Measurements from ENCODE around the gene MPRIP. TPM values are rescaled to one million over a fixed set of nuclear protein-coding genes. Genes with fewer than 3 reads are reported as not detected.

Gene MPRIP
- total RNA-seq, 2 donors from 2014 or later = 84.3 to 258 TPM

DNA sequence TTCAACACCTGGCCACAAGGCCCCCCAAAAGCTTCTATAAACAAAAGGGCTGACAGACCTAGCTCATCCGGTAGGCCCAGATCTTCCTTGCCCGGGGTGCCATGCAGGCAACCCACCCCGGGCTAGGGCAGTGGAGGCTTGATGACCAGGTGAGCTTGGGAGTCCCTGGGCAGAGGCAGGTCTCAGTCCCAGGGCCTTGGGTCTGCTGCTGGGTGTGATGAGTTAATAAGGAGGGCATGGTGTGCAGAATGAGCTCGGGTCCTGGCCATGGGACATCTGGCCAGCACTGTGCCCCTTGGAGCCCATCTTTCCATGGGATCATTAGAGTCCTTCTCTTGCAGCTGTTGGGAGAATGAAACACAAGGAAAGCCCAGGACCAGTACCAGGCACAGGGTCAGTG, 20.2 kb upstream of the MPRIP start:
- Histone ChIP-seq H3K27ac (no peak overlapping the region), H3K9me3 (no peaks in the 10 kb centered on the region), H3K36me3 (no peaks in the 10 kb centered on the region), H3K4me3 (no peak overlapping the region), H3K27me3 (replicated peaks; ENCODE audit: insufficient read depth) (no peaks in the 10 kb centered on the region), H3K4me1 (replicated peaks) (peaks cover 7% of the 10 kb centered on the region)
- WGBS = 80% methylated on average over 4 of the region's 4 CpGs
- no peak for DNase-seq (ENCODE audit: low spot score)
- intact Hi-C loops (cut with DNase I) = no loop called here
- TF ChIP-seq, protein P1, sequence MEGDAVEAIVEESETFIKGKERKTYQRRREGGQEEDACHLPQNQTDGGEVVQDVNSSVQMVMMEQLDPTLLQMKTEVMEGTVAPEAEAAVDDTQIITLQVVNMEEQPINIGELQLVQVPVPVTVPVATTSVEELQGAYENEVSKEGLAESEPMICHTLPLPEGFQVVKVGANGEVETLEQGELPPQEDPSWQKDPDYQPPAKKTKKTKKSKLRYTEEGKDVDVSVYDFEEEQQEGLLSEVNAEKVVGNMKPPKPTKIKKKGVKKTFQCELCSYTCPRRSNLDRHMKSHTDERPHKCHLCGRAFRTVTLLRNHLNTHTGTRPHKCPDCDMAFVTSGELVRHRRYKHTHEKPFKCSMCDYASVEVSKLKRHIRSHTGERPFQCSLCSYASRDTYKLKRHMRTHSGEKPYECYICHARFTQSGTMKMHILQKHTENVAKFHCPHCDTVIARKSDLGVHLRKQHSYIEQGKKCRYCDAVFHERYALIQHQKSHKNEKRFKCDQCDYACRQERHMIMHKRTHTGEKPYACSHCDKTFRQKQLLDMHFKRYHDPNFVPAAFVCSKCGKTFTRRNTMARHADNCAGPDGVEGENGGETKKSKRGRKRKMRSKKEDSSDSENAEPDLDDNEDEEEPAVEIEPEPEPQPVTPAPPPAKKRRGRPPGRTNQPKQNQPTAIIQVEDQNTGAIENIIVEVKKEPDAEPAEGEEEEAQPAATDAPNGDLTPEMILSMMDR (IDR thresholded peaks at IDR 0.05) = no peak
- TF ChIP-seq POLR2AphosphoS5 (IDR thresholded peaks at IDR 0.05) = no peak
- TF ChIP-seq POLR2A (IDR thresholded peaks at IDR 0.05) = no peak

DNA sequence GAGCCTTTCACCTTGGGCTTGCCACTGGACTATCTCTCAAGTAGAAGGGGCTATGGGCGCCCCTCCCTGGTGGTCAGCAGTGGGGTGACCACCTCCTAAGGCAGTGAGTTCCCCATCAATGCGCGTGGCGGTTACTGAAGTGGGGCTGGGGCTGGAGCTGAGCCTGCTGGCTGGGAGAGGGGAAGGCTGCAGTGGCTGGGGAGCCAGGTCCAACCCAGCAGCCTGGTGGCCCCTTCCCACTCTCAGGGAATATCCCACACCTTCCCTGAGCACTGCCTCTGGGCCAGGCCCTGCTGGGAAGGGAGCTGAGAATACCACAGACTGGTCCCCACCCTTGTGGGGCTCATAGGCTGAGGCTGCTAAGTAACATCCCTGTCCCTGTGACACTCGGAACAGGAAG, 19.8 kb upstream of the MPRIP start:
- Histone ChIP-seq H3K4me1 (replicated peaks) (peaks cover 7% of the 10 kb centered on the region), H3K36me3 (no peaks in the 10 kb centered on the region), H3K27me3 (replicated peaks; ENCODE audit: insufficient read depth) (no peaks in the 10 kb centered on the region), H3K9me3 (no peaks in the 10 kb centered on the region), H3K4me3 (no peak overlapping the region), H3K27ac (no peak overlapping the region)
- intact Hi-C loops (cut with DNase I) = no loop called here
- 84% methylated on average over 2 of the region's 5 CpGs for WGBS
- no peak for TF ChIP-seq POLR2A (IDR thresholded peaks at IDR 0.05)
- TF ChIP-seq POLR2AphosphoS5 (IDR thresholded peaks at IDR 0.05) = no peak
- TF ChIP-seq, protein P1 (IDR thresholded peaks at IDR 0.05) = no peak
- no peak for DNase-seq (ENCODE audit: low spot score)

DNA sequence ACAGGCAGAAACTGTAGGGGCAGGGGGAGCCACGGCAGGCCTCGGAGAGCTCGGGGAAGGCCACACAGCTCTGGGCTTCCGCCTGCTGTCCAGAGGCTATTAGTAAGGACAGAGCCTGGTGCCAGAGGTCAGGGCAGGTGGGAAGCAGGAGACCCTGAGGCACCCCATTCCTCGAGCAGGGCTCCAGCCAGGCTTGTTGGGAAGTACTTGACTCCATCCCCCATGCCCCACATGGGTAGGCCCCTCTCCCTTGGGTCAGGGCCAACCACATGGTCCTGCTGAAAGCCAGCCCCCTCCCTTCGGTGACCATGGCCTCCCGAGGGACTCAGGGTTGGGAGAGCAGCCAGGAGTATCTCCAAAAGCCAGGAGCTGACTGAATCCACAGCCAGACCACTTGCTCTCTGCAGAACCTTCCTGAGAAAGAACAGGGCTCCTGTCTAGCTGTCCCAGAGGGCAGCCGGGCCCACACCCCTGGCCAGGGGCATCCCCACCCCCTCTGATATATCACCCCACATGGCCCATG, 17.4 kb upstream of the MPRIP start:
- WGBS = 66% methylated on average over 7 of the region's 8 CpGs
- H3K4me3 ChIP-seq = no peak overlapping the region
- no peak overlapping the region for H3K27ac ChIP-seq
- no peaks in the 10 kb centered on the region for H3K27me3 ChIP-seq (replicated peaks; ENCODE audit: insufficient read depth)
- H3K9me3 ChIP-seq = no peaks in the 10 kb centered on the region
- TF ChIP-seq POLR2A (IDR thresholded peaks at IDR 0.05) (no peak), POLR2AphosphoS5 (IDR thresholded peaks at IDR 0.05) (no peak)
- TF ChIP-seq, protein P1 (IDR thresholded peaks at IDR 0.05) = no peak
- intact Hi-C loops (cut with DNase I) = no loop called here
- H3K4me1 ChIP-seq (replicated peaks) = no peaks in the 10 kb centered on the region
- DNase-seq (ENCODE audit: low spot score) = no peak
- no peaks in the 10 kb centered on the region for H3K36me3 ChIP-seq

DNA sequence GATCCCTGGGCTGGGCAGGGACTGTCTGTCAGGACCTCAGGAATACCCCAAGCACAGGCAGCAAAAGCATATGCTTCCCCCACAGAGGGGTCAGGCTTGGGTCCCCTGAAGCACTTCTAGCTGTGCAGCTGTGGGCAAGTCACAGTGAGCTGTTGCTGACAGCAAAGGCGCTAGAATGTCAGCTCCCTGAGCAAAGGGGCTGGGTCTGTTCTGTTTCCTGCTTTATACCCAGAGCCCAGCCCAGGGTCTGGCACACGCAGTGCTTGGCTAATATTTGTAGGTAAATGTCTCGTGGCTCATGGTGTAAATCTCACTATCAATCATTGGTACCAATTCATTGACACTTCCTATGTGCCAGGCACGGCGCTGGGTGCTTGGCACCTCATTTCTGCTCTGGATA, 16.6 kb upstream of the MPRIP start:
- Histone ChIP-seq H3K36me3 (no peaks in the 10 kb centered on the region), H3K4me3 (no peak overlapping the region), H3K27ac (no peak overlapping the region), H3K27me3 (replicated peaks; ENCODE audit: insufficient read depth) (no peaks in the 10 kb centered on the region), H3K9me3 (no peaks in the 10 kb centered on the region), H3K4me1 (replicated peaks) (no peaks in the 10 kb centered on the region)
- TF ChIP-seq POLR2A (IDR thresholded peaks at IDR 0.05) = no peak
- TF ChIP-seq POLR2AphosphoS5 (IDR thresholded peaks at IDR 0.05) = no peak
- TF ChIP-seq, protein P1 (IDR thresholded peaks at IDR 0.05) = no peak
- intact Hi-C loops (cut with DNase I) = no loop called here
- no peak for DNase-seq (ENCODE audit: low spot score)
- WGBS = 64% methylated on average over 5 of the region's 5 CpGs

DNA sequence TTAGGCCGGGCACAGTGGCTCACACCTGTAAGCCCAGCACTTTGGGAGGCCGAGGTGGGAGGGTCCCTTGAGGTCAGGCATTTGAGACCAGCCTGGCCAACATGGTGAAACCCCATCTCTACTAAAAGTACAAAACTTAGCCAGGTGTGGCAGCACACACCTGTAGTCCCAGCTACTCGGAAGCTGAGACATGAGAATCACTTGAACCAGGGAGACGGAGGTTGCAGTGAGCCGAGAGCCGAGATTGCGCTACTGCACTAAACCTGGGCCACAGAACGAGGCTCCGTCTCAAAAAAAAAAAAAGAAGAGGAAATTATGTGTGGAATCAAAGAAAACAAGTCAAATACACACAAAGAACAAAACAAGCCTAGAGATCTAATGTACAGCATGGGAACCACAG, 16.1 kb upstream of the MPRIP start:
- TF ChIP-seq POLR2AphosphoS5 (IDR thresholded peaks at IDR 0.05) (no peak), POLR2A (IDR thresholded peaks at IDR 0.05) (no peak)
- TF ChIP-seq, protein P1 (IDR thresholded peaks at IDR 0.05) = no peak
- WGBS = 90% methylated on average over 9 of the region's 9 CpGs
- H3K27me3 ChIP-seq (replicated peaks; ENCODE audit: insufficient read depth) = no peaks in the 10 kb centered on the region
- DNase-seq (ENCODE audit: low spot score) = no peak
- H3K4me1 ChIP-seq (replicated peaks) = no peaks in the 10 kb centered on the region
- intact Hi-C loops (cut with DNase I) = no loop called here
- H3K4me3 ChIP-seq = no peak overlapping the region
- H3K27ac ChIP-seq = no peak overlapping the region
- no peaks in the 10 kb centered on the region for H3K36me3 ChIP-seq
- H3K9me3 ChIP-seq = no peaks in the 10 kb centered on the region
